Activated CD4-positive, alpha-beta memory T cell treated with anti-CD3 and anti-CD28 coated beads, Interleukin-2, amount 10 ng/mL, durations not matched to agents 7 days and 5 days (primary cell): Measurements from ENCODE around the gene MOSPD2. TPM values are rescaled to one million over a fixed set of nuclear protein-coding genes. Genes with fewer than 3 reads are reported as not detected.

Experiments used
- CTCF ChIA-PET: fragments of 350-600 bp; sonication (Branson Sonifier 250); formaldehyde crosslinking; loops from one replicate; lab custom pipeline; 2021; ENCODE audit warnings: antibody characterized with exemption, inconsistent platforms; lab: Charles Lee
- POLR2A ChIA-PET: fragments of 350-600 bp; sonication (Branson Sonifier 250); formaldehyde crosslinking; loops from one replicate; lab custom pipeline; 2021; ENCODE audit warnings: antibody characterized with exemption; lab: Charles Lee
- DNase-seq: peaks from one replicate; pipeline ENCODE4 v3.0.0-alpha.2; 2020
- H3K27ac Mint-ChIP-seq: one replicate; pipeline ENCODE4 v1.8.0; 2021; ENCODE audit warnings: mild to moderate bottlenecking, mixed read lengths
- H3K27me3 Mint-ChIP-seq: one replicate; pipeline ENCODE4 v1.8.0; 2021; ENCODE audit warnings: mixed read lengths
- H3K36me3 Mint-ChIP-seq: one replicate; pipeline ENCODE4 v1.8.0; 2021; ENCODE audit warnings: low read depth, mixed read lengths
- H3K4me1 Mint-ChIP-seq: one replicate; pipeline ENCODE4 v1.8.0; 2021; ENCODE audit warnings: mixed read lengths
- H3K4me3 Mint-ChIP-seq: one replicate; pipeline ENCODE4 v1.8.0; 2021; ENCODE audit warnings: mild to moderate bottlenecking, mixed read lengths
- H3K9me3 Mint-ChIP-seq: one replicate; pipeline ENCODE4 v1.8.0; 2021; ENCODE audit warnings: mixed read lengths
- total RNA-seq, 2 experiments: library from RNA; stranded (reverse); gene quantifications; one replicate each; pipeline ENCODE4 v1.2.3, GENCODE V29; 2021

The MOSPD2 gene
- total RNA-seq, 2 experiments from 2014 or later = 12.4 to 12.9 TPM

DNA sequence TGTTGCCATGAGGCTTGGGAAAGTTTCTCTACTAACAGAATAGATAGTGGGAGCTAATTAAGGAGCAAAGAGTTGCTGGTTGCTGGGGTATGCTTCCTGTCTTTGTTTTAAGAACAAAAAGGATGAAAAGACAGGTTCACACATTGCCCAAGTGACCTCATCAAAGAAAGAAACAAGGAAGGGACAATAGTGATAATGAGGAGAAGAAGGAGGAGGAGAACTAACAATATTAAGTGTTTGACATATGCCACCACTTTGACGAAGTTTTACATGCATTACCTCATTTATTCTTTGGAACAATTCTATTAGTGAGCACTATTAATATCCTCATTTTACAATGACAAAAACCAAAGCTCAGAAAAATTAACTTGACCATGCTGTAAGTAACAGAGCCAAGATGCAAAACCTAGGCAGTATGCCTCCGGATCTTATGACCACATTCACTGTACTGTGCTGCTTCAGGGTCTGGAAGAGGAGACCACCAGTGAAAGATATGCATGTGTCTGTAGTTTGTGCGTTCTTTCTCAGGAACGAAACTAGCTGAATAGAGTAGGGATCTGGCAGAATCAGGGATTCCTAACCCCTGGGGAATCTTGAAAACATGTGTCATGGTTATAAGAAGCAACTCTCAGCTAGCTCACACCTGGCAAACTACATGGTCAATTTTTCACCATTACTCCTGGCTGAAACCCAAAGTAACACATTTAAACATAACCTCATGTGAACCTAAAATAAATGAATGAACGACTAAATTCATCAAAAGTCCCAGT, 83.8 kb downstream of the MOSPD2 start:
- H3K27me3 Mint-ChIP-seq = no peaks in the 10 kb centered on the region
- H3K9me3 Mint-ChIP-seq = peaks cover 2% of the 10 kb centered on the region
- no peaks in the 10 kb centered on the region for H3K36me3 Mint-ChIP-seq
- ChIA-PET CTCF (no interaction called here), POLR2A (no interaction called here)
- no peak for DNase-seq
- no peak overlapping the region for H3K27ac Mint-ChIP-seq
- H3K4me3 Mint-ChIP-seq = no peak overlapping the region
- no peaks in the 10 kb centered on the region for H3K4me1 Mint-ChIP-seq

GRCh38 chrX:14963447-14964236, 90.4 kb downstream of the MOSPD2 start:
- no peak overlapping the region for H3K4me3 Mint-ChIP-seq
- DNase-seq = no peak
- H3K27me3 Mint-ChIP-seq = no peaks in the 10 kb centered on the region
- CTCF ChIA-PET = no interaction called here
- H3K36me3 Mint-ChIP-seq = no peaks in the 10 kb centered on the region
- no peaks in the 10 kb centered on the region for H3K9me3 Mint-ChIP-seq
- H3K4me1 Mint-ChIP-seq = no peaks in the 10 kb centered on the region
- H3K27ac Mint-ChIP-seq = no peak overlapping the region
- POLR2A ChIA-PET = no interaction called here

DNA sequence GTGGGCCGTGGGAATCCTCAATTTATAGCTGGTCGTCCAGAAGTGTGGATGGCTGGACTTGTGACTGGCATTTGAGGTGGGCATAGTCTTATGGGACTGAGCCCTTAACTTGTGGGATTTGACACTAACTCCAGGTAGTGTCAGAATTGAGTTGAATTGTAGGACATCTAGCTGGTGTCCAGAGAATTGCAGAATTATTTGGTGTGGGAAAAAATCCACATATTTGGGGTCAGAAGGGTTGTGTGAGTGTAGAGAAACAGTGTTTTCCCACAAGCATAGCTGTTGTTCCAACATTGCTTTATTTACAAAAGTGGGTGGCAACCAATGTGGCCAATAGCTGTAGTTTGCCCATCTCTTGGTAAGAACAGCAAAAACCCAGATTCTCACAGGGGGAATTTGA, 91.3 kb downstream of the MOSPD2 start:
- no peaks in the 10 kb centered on the region for H3K27me3 Mint-ChIP-seq
- no peaks in the 10 kb centered on the region for H3K4me1 Mint-ChIP-seq
- no peaks in the 10 kb centered on the region for H3K9me3 Mint-ChIP-seq
- POLR2A ChIA-PET = no interaction called here
- H3K4me3 Mint-ChIP-seq = no peak overlapping the region
- no peak overlapping the region for H3K27ac Mint-ChIP-seq
- CTCF ChIA-PET = no interaction called here
- no peak for DNase-seq
- no peaks in the 10 kb centered on the region for H3K36me3 Mint-ChIP-seq

Other genes starting within 250 kb of the MOSPD2 start
- gene FANCB, start 352 bp upstream of the MOSPD2 start, total RNA-seq = 1 to 10 TPM; 9.3 to 9.5 TPM